Ovary (tissue), 9 donors: ENCODE data around the gene ILDR2. TPM values are rescaled to one million over a fixed set of nuclear protein-coding genes. Genes with fewer than 3 reads are reported as not detected.

Source experiments
- DNase-seq, 5 donors: peaks; one replicate each; pipeline ENCODE4 v3.0.0-alpha.2; 2019 to 2020
- H3K27ac ChIP-seq, 2 donors: fragments of 200-600 bp; one replicate each; pipeline versions ENCODE4 v1.5.1 to v1.8.0; 2019 to 2022
- H3K27me3 ChIP-seq: fragments of 200-600 bp; one replicate; pipeline ENCODE4 v1.8.0; 2022
- H3K36me3 ChIP-seq: fragments of 200-600 bp; sonication (generic); one replicate; pipeline ENCODE4 v1.5.1; 2019
- H3K4me1 ChIP-seq: one replicate; pipeline ENCODE4 v1.8.1; 2013; ENCODE audit warnings: mild to moderate bottlenecking, moderate library complexity; ENCODE audit not compliant: insufficient read depth
- H3K4me3 ChIP-seq: fragments of 200-600 bp; sonication (generic); one replicate; pipeline ENCODE4 v1.5.1; 2017
- H3K9me3 ChIP-seq, 2 donors: fragments of 200-600 bp in 1 of 2; sonication (generic) in 1 of 2; one replicate each; pipeline versions ENCODE4 v1.5.1 to v1.8.1; 2013 to 2019; ENCODE audit warnings: mild to moderate bottlenecking in 1 of 2, moderate library complexity in 1 of 2
- EP300 ChIP-seq: sonication (generic); formaldehyde crosslinking; IDR thresholded peaks from one replicate; pipeline ENCODE4 v1.6.1; 2017; ENCODE audit warnings: antibody characterized with exemption
- POLR2A ChIP-seq: fragments of 450-650 bp; IDR thresholded peaks from one replicate; pipeline ENCODE4 v1.6.1; 2017; ENCODE audit warnings: antibody characterized with exemption, mild to moderate bottlenecking, moderate library complexity
- WGBS, 3 donors: extraction: QIAGEN DNeasy Blood & Tissue Kit in 1 of 3; methylation state at CpG; one replicate each; pipeline versions ENCODE4 v1.1.5 to v1.1.7; 2013 to 2017; 5-methylcytosine and 5-hydroxymethylcytosine counted together
- intact Hi-C, 4 donors: fragments of 100-400 bp; cut with DNase I; formaldehyde crosslinking; loops; one replicate each; pipeline versions ENCODE4 v1.11.0 to v1.15.1; 2022 to 2023
- polyA plus RNA-seq, 2 donors: library from polyadenylated mRNA; stranded (reverse); fragments of 200-250 nt in 1 of 2; fragments of 350-450 nt in 1 of 2; fragmentation: Illumina TruSeq in 1 of 2; extraction: RNeasy Lipid Tissue Mini Kit (QIAGEN cat#74804) in 1 of 2; gene quantifications; one replicate each; pipeline ENCODE4 v1.2.3, GENCODE V29; 2013 to 2014
- total RNA-seq, 7 donors: library from RNA; depleted of rRNA in 2 of 7; stranded (reverse); fragments of >200 nt in 2 of 7; fragmentation: NEBNext Ultra II Directional in 3 of 7; extraction: Animal tissue kit (Norgen Biotek cat#: 25700) in 3 of 7; gene quantifications; one replicate each; pipeline versions ENCODE4 v1.1.0 to v1.2.4, GENCODE V29; 2016 to 2023
- TF ChIP-seq, protein P1 (sequence below), 3 donors: fragments of 450-650 bp in 2 of 3; fragments of 200-600 bp in 1 of 3; IDR thresholded peaks; one replicate each; pipeline versions ENCODE4 v1.5.1 to v1.8.0; 2016 to 2022; ENCODE audit warnings: antibody characterized with exemption in 3 of 3, mild to moderate bottlenecking in 1 of 3
- donor health status: DM: no; HTN: no; CAD: no; lungs with moderate emphysema.
- donor health status: DM: no; HTN: no; CAD: no.
- donor health status: Bipolar disorder and iron deficiency.
- donor health status: DM: yes; HTN: yes; CAD: no.
- donor health status: DM: no; HTN: no; CAD: no.
- donor health status: DM: yes; HTN: yes; CAD: no.

The ILDR2 gene
- total and polyA plus RNA-seq, 9 donors: 0.15 to 13.0 (median 0.45) TPM

DNA sequence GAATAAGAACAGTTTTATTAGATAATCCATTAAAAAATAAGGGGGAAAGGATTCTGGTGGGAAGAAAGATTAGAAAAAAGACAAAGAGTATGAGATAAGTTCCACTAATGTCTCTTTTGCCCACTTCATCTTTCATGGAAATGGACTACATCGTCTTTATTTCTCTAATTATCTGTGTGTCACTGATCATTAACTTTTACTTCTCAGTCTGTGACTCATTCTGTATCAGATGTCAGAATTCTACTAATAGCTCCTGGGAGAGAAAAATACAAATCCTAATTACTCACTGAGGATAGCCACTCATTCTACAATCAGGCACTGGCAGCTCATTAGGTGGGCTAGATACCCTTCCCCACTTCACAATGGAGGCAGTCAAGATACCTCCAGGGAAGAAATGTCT is 41.7 kb downstream of the ILDR2 start:
- no peaks in the 10 kb centered on the region for H3K9me3 ChIP-seq
- H3K27ac ChIP-seq: no peak overlapping the region
- TF ChIP-seq EP300 (no peak), POLR2A (no peak)
- no peak overlapping the region for H3K4me3 ChIP-seq
- no peaks in the 10 kb centered on the region for H3K27me3 ChIP-seq
- H3K4me1 ChIP-seq: no peaks in the 10 kb centered on the region
- intact Hi-C loops: no loop called here
- no peak for DNase-seq
- no peaks in the 10 kb centered on the region for H3K36me3 ChIP-seq
- 82 to 89% (median 83%) methylated on average over 1 of the region's 1 CpG for WGBS, 3 donors

GRCh38 chr1:166933140-166933539 is 42.2 kb downstream of the ILDR2 start:
- intact Hi-C loops: no loop called here
- TF ChIP-seq, protein P1, sequence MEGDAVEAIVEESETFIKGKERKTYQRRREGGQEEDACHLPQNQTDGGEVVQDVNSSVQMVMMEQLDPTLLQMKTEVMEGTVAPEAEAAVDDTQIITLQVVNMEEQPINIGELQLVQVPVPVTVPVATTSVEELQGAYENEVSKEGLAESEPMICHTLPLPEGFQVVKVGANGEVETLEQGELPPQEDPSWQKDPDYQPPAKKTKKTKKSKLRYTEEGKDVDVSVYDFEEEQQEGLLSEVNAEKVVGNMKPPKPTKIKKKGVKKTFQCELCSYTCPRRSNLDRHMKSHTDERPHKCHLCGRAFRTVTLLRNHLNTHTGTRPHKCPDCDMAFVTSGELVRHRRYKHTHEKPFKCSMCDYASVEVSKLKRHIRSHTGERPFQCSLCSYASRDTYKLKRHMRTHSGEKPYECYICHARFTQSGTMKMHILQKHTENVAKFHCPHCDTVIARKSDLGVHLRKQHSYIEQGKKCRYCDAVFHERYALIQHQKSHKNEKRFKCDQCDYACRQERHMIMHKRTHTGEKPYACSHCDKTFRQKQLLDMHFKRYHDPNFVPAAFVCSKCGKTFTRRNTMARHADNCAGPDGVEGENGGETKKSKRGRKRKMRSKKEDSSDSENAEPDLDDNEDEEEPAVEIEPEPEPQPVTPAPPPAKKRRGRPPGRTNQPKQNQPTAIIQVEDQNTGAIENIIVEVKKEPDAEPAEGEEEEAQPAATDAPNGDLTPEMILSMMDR (IDR thresholded peaks at IDR 0.05): no peak
- no peak for TF ChIP-seq POLR2A

GRCh38 chr1:166929911-166930310 is 45.4 kb downstream of the ILDR2 start:
- no peaks in the 10 kb centered on the region for H3K4me1 ChIP-seq
- no peaks in the 10 kb centered on the region for H3K9me3 ChIP-seq
- intact Hi-C loops: no loop called here
- H3K4me3 ChIP-seq: no peak overlapping the region
- no peak for DNase-seq
- H3K36me3 ChIP-seq: no peaks in the 10 kb centered on the region
- H3K27ac ChIP-seq: no peak overlapping the region
- no peaks in the 10 kb centered on the region for H3K27me3 ChIP-seq
- no peak for TF ChIP-seq POLR2A
- 49 to 79% (median 55%) methylated on average over 1 of the region's 1 CpG for WGBS, 3 donors

More at GRCh38 chr1:166933140-166933539, 42.2 kb downstream of the ILDR2 start:
- Histone ChIP-seq H3K4me1 (no peaks in the 10 kb centered on the region), H3K27ac (no peak overlapping the region), H3K36me3 (no peaks in the 10 kb centered on the region), H3K9me3 (no peaks in the 10 kb centered on the region), H3K4me3 (no peak overlapping the region), H3K27me3 (no peaks in the 10 kb centered on the region)
- DNase-seq: no peak

- TF ChIP-seq POLR2A: no peak
- TF ChIP-seq, protein P1 (IDR thresholded peaks at IDR 0.05): no peak
- no peaks in the 10 kb centered on the region for H3K36me3 ChIP-seq
- H3K27me3 ChIP-seq: no peaks in the 10 kb centered on the region
- no peak overlapping the region for H3K27ac ChIP-seq
- WGBS, 3 donors: 42 to 59% (median 50%) methylated on average over 2 of the region's 2 CpGs
- H3K4me3 ChIP-seq: no peak overlapping the region
- no peak for DNase-seq
- intact Hi-C loops: no loop called here
- H3K4me1 ChIP-seq: no peaks in the 10 kb centered on the region
- H3K9me3 ChIP-seq: no peaks in the 10 kb centered on the region
These were observed 47.6 kb downstream of the ILDR2 start for GRCh38 chr1:166927701-166928100.

- DNase-seq: no peak
- H3K36me3 ChIP-seq: no peaks in the 10 kb centered on the region
- no peaks in the 10 kb centered on the region for H3K27me3 ChIP-seq
- no peak for TF ChIP-seq EP300
- no peak for TF ChIP-seq POLR2A
- TF ChIP-seq, protein P1 (IDR thresholded peaks at IDR 0.05): no peak
- whole genome bisulfite sequencing, 3 donors: 39 to 55% (median 48%) methylated on average over 8 of the region's 8 CpGs
- H3K9me3 ChIP-seq: no peaks in the 10 kb centered on the region
- intact Hi-C loops: no loop called here
- H3K4me1 ChIP-seq: no peaks in the 10 kb centered on the region
- H3K4me3 ChIP-seq: no peak overlapping the region
- no peak overlapping the region for H3K27ac ChIP-seq
These were observed 49.4 kb downstream of the ILDR2 start for GRCh38 chr1:166925810-166926478.
